EH (cell line): ENCODE results near the gene MGRN1.

Experiments used
- DNase-seq: peaks from one replicate; pipeline ENCODE4 v3.0.0-alpha.2; 2015; ENCODE audit warnings: low read depth

The MGRN1 gene

DNA sequence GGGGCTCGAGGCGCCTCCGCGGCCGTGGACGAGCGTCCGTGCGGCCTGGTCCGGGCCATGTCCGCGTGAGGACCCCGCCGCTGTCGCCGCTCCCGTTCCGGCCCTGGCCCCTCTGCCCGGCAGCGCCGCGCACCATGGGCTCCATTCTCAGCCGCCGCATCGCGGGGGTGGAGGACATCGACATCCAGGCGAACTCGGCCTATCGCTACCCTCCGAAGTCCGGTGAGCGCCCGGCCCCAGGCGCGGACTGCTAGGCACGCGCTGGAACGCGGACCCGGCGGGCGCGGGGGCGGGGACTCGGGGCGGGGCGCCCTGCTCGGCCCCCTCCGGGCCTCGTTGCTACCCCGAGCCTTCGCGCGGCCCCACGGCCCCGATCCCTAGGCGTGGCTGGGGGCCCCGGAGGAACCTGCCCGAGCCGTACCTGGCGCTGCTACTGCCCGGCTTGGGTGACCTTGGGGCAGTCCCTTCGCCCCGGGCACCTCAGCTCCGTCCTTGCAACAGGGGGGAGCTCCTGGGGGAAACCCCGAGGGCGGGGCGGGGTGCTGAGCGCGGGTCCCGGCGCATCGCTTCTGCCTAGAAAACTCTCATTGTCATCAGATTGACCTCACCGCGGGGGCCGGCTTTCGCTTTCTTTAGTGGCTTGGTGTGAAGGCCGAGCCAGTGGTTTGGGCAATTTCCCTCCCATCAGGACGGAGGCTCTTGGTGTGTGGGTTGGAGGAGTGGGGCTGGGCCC, 367 bp downstream of the MGRN1 start:
- DNase-seq: peak; percentile 67

- no peak for DNase-seq
Measured at GRCh38 chr16:4625560-4626159, 1.0 kb downstream of the MGRN1 start.

GRCh38 chr16:4626396-4626795, 1.8 kb downstream of the MGRN1 start:
- DNase-seq: no peak

DNA sequence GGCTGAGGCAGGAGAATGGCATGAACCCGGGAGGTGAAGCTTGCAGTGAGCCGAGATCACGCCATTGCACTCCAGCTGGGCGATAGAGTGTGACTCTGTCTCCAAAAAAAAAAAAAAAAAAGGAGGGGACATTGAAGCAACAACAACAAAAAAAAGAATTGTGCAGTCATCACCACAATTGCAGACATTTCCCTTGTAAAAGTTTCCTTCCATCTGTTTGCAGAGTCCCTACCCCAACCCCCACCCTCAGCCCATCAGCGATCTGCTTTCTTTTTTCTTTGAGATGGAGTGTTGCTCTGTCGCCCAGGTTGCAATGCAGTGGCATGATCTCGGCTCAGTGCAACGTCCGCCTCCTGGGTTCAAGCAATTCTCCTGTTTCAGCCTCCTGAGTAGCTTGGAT, 3.7 kb downstream of the MGRN1 start:
- no peak for DNase-seq

GRCh38 chr16:4631444-4631843, 6.8 kb downstream of the MGRN1 start:
- no peak for DNase-seq

DNA sequence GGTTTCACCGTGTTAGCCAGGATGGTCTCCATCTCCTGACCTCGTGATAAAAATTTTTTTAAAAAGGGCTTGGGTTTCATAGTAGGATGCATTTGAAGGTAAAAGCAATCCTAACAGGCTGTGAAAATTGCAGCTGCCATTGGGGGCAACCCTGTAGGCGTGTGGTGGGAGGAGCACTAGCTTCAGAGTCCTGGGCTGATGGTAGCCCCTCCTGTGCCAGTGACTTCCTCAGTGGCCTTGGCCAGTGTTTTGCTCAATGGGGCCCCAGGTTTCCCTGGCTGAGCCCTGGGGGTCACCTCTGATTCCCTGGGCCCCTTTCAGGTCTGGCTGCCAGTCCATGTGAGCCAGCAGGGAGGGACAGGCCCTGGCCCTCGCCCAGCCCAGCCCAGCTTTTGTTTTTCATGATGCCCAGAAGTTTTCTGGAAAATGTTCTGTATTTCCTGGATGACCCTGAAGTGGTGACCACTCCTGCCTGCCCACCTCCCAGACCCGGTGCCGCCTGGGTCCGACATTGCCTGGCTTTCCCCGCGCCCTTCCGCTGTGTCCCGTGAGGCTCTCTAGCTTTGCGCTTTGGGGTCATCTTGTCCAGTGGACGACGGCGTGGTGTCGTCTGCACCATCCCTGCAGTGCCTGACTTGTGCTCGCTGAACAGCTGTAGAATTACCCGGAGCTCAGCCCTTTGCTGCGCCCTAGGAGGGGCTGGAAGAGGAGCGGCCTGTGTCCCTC, 9.4 kb downstream of the MGRN1 start:
- DNase-seq: no peak

GRCh38 chr16:4634768-4635167, 10.1 kb downstream of the MGRN1 start:
- DNase-seq: no peak

DNA sequence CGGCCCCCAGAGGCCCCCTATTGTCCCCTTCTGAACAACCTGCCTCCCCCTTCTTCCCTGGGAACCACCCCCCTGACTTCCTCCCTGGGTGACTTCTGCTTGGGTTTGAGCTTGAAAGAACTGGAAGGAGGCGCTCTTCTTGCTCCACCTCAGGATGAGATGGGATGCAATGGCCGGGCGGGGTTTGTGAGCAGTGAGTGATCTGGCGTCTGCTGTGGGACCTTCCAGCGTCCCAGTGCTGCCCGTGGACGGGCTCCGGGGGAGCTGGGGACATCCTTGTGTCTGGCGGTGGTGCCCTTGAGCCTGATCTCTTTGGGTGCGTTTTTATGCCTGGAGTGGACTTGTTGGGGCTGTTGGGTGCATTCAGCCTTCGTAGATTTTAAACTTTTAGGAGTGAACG, 11.6 kb downstream of the MGRN1 start:
- no peak for DNase-seq

GRCh38 chr16:4637501-4638166, 13.0 kb downstream of the MGRN1 start:
- DNase-seq: no peak

- peak; percentile 14 for DNase-seq
Measured at GRCh38 chr16:4639899-4640509, 15.4 kb downstream of the MGRN1 start.

GRCh38 chr16:4640572-4641305, 16.1 kb downstream of the MGRN1 start:
- peak; percentile 10 for DNase-seq

DNA sequence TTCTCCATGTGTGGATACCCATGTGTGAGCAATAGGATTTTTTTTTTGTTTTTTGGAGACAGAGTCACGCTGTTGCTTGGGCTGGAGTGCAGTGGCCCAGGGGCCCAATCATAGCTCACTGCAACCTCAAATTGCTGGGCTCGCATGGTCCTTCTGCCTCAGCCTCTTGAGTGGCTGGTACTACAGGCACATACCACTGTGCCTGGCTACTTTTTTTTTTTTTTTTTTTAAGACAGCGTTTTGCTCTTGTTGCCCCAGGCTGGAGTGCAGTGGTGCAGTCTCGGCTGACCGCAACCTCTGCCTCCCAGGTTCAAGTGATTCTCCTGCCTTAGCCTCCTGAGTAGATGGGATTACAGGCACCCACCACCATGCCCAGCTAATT, 16.7 kb downstream of the MGRN1 start:
- DNase-seq: no peak

DNA sequence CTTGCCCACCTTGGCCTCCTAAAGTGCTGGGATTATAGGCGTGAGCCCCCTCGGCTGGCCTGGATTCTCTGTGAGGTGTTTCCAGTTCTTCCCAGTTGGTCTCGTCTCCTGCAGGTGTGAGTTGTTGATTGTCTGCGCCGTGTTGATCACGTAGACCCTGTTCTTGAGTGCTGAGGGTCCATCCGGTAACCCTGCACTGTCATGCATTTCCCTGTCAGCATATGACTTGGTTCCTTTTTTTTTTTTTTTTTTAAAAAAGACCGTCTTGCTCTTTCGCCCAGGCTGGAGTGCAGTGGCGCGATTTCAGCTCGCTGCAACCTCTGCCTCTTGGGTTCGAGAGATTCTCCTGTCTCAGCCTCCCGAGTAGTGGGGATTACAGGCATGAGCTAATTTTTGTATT, 17.3 kb downstream of the MGRN1 start:
- no peak for DNase-seq

- no peak for DNase-seq
Measured at GRCh38 chr16:4646773-4647643, 22.4 kb downstream of the MGRN1 start.

DNA sequence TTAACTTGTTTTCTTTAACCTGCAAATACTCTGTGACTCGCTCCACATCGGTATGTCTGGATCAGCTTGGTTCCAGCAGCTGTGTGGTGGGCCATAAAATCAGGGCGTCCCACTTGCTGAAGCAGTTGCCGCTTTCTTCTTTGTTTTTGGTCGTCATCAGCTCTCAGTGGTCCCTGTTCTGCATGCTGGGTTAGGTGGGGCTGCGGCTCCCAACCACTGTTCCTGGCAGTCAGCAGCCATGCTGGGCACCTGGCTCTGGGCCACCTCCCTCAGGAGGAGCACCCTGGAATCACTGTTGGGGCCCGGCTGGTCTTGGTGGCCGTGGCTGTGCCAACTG, 23.0 kb downstream of the MGRN1 start:
- no peak for DNase-seq

- no peak for DNase-seq
Measured at GRCh38 chr16:4648917-4649316, 24.3 kb downstream of the MGRN1 start.

DNA sequence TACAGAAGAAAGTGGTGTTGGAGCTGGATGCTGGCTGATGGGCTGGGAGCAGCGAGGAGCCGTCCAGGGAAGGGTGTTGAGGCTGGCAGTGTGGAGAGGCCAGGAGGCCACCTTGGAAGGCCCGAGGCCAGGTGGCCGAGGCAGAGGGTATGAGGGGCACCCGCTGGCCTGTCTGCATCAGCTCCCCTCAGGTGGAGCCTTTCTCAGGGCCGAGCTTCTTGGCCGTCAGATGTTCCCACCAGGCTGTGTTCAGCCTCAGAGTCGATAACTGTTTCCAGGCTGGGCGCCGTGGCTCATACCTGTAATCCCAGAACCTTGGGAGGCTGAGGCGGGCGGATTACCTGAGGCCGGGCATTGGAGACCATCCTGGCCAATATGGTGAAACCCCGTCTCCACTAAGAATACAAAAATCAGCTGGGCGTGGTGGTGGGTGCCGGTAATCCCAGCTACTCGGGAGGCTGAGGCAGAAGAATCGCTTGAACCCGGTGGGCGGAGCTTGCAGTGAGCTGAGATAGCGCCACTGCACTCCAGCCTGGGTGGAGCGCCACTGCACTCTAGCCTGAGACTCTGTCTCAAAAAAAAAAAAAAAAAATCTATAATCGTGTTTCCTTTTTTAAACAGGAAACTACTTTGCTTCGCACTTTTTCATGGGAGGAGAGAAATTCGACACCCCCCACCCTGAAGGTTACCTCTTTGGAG, 25.3 kb downstream of the MGRN1 start:
- DNase-seq: no peak

GRCh38 chr16:4650443-4651074, 25.9 kb downstream of the MGRN1 start:
- peak; percentile 52 for DNase-seq

- no peak for DNase-seq
Measured at GRCh38 chr16:4651827-4652226, 27.2 kb downstream of the MGRN1 start.

DNA sequence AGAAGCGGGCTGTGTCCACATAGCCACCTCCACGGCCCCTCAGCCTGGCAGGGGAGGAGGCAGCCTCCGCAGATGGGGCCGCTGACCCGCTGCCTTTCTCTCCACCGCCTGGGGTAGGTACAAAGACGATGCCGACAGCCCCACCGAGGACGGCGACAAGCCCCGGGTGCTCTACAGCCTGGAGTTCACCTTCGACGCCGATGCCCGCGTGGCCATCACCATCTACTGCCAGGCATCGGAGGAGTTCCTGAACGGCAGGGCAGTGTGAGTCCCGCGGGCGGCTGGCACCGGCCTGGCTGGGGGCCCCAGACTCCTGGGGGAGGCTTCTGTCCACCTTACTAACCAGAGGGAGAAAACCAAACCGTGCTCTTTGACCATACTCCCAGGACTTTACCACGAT, 27.9 kb downstream of the MGRN1 start:
- DNase-seq: no peak
